Nephron (organoid): Measurements from ENCODE around the gene RTN1.

ENCODE experiments used
- H3K27ac Mint-ChIP-seq, 3 experiments: 2 replicates each; pipeline ENCODE4 v1.8.0; 2020; ENCODE audit warnings: mixed read lengths in 3 of 3, mild to moderate bottlenecking in 2 of 3, moderate library complexity in 1 of 3
- H3K27me3 Mint-ChIP-seq: 2 replicates; pipeline ENCODE4 v1.8.0; 2021; ENCODE audit warnings: low read depth, mild to moderate bottlenecking, moderate library complexity, mixed read lengths
- H3K36me3 Mint-ChIP-seq: 2 replicates; pipeline ENCODE4 v1.8.0; 2020; ENCODE audit warnings: low read depth, mixed read lengths
- H3K4me1 Mint-ChIP-seq: 2 replicates; pipeline ENCODE4 v1.8.0; 2020; ENCODE audit warnings: mixed read lengths
- H3K4me3 Mint-ChIP-seq, 3 experiments: 2 replicates each; pipeline ENCODE4 v1.8.0; 2020; ENCODE audit warnings: mild to moderate bottlenecking in 3 of 3, mixed read lengths in 3 of 3, moderate library complexity in 2 of 3
- H3K9me3 Mint-ChIP-seq: 2 replicates; pipeline ENCODE4 v1.8.0; 2020; ENCODE audit warnings: mixed read lengths
- TF ChIP-seq, protein P1 (sequence below), 3 experiments: fragments of 200-600 bp; sonication (generic); IDR thresholded peaks; one replicate each; pipeline ENCODE4 v1.5.0; 2021; ENCODE audit warnings: antibody characterized with exemption in 3 of 3; ENCODE audit not compliant: unreplicated experiment in 3 of 3

RTN1 gene

DNA sequence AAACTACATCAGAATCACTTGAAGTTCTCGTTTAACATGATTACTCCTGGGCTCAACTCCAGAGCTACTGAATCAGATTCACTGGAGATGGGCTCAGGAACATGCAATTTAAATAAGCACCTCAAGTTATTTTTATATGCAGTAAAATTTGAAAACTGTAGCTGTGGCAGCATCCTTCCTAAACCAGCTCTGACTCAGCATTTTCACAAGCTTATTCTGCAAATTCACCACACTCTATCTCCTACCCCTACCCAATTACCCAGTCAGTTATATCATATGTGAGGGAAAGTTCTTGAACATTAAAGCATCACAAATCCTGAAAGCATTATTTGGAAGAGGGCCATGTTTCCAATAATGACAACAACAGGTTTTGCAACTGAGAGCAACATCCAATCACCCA is 25.1 kb upstream of the RTN1 start:
- peaks cover 3% of the 10 kb centered on the region for H3K9me3 Mint-ChIP-seq
- H3K4me1 Mint-ChIP-seq: no peaks in the 10 kb centered on the region
- no peak overlapping the region for H3K27ac Mint-ChIP-seq
- no peak overlapping the region for H3K4me3 Mint-ChIP-seq
- peaks cover 20% of the 10 kb centered on the region for H3K27me3 Mint-ChIP-seq
- TF ChIP-seq, protein P1, sequence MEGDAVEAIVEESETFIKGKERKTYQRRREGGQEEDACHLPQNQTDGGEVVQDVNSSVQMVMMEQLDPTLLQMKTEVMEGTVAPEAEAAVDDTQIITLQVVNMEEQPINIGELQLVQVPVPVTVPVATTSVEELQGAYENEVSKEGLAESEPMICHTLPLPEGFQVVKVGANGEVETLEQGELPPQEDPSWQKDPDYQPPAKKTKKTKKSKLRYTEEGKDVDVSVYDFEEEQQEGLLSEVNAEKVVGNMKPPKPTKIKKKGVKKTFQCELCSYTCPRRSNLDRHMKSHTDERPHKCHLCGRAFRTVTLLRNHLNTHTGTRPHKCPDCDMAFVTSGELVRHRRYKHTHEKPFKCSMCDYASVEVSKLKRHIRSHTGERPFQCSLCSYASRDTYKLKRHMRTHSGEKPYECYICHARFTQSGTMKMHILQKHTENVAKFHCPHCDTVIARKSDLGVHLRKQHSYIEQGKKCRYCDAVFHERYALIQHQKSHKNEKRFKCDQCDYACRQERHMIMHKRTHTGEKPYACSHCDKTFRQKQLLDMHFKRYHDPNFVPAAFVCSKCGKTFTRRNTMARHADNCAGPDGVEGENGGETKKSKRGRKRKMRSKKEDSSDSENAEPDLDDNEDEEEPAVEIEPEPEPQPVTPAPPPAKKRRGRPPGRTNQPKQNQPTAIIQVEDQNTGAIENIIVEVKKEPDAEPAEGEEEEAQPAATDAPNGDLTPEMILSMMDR (IDR thresholded peaks at IDR 0.05; ENCODE audit: unreplicated experiment in 3 of 3): no peak
- H3K36me3 Mint-ChIP-seq: no peaks in the 10 kb centered on the region

DNA sequence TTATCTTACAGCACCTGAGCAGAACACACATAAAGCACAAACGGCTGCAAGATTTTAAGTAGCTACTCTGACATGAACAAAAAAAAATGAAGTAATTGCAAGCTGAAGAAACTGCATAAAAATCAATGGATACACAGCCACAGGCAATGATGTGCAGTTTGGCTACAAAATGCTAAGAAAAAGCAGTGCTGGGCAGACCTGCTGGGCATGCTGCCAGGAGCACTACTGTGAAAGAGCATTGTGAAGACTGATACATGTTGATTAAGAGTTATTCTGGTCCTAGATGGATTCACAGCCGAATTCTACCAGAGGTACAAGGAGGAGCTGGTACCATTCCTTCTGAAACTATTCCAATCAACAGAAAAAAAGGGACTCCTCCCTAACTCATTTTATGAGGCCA is 20.1 kb upstream of the RTN1 start:
- peaks cover 3% of the 10 kb centered on the region for H3K9me3 Mint-ChIP-seq
- peaks cover 25% of the 10 kb centered on the region for H3K27me3 Mint-ChIP-seq
- H3K36me3 Mint-ChIP-seq: no peaks in the 10 kb centered on the region
- no peak overlapping the region for H3K27ac Mint-ChIP-seq
- H3K4me1 Mint-ChIP-seq: no peaks in the 10 kb centered on the region
- TF ChIP-seq, protein P1 (IDR thresholded peaks at IDR 0.05; ENCODE audit: unreplicated experiment in 3 of 3): no peak
- H3K4me3 Mint-ChIP-seq: no peak overlapping the region

DNA sequence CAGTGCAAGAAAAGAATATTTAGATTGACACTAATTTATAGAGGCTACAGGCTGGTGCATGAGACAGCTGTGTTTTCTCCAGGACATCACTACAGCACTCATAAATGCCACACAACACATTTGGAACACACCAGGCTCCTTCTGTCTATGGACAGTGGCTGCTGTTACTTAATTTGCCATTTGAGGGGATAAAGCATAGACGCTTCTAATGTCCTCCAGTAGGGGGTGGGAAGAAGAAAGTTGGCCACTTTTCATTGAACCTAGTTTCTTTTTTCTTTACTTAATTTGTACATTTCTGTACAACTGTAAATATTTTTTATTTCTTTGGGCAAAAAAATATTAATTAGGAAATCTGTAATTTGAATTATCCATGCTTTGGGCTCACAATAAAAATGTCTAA is 12.4 kb upstream of the RTN1 start:
- TF ChIP-seq, protein P1 (IDR thresholded peaks at IDR 0.05; ENCODE audit: unreplicated experiment in 3 of 3): peak in 2 of 3 experiments; percentile 17 to 47
- H3K27me3 Mint-ChIP-seq: peaks cover 16% of the 10 kb centered on the region
- H3K4me3 Mint-ChIP-seq: no peak overlapping the region
- H3K4me1 Mint-ChIP-seq: no peaks in the 10 kb centered on the region
- H3K9me3 Mint-ChIP-seq: peaks cover 8% of the 10 kb centered on the region
- no peaks in the 10 kb centered on the region for H3K36me3 Mint-ChIP-seq
- no peak overlapping the region for H3K27ac Mint-ChIP-seq

DNA sequence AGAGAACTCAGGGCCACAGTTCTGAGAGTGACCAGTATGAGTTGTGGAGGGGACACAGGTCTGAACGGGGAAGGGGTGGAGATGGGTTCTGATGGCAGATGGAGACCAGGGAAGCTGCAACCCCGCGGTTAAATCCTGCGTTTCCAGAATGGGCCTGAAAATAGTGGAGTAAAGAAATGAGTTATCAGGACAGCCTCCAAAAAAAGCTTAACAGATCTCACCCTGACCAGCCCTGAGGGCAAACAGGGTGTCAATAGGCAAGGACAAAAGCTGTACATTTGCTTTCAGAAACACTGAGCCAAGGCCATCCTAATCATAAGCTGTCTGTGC is 555 bp upstream of the RTN1 start:
- Mint-ChIP-seq H3K9me3 (peaks cover 2% of the 10 kb centered on the region), H3K36me3 (no peaks in the 10 kb centered on the region), H3K27ac (no peak overlapping the region), H3K4me1 (peaks cover 5% of the 10 kb centered on the region), H3K4me3 (peak overlapping the region; percentile 94 to 98 (median 97)), H3K27me3 (peaks cover 55% of the 10 kb centered on the region)
- TF ChIP-seq, protein P1 (IDR thresholded peaks at IDR 0.05; ENCODE audit: unreplicated experiment in 3 of 3): no peak

DNA sequence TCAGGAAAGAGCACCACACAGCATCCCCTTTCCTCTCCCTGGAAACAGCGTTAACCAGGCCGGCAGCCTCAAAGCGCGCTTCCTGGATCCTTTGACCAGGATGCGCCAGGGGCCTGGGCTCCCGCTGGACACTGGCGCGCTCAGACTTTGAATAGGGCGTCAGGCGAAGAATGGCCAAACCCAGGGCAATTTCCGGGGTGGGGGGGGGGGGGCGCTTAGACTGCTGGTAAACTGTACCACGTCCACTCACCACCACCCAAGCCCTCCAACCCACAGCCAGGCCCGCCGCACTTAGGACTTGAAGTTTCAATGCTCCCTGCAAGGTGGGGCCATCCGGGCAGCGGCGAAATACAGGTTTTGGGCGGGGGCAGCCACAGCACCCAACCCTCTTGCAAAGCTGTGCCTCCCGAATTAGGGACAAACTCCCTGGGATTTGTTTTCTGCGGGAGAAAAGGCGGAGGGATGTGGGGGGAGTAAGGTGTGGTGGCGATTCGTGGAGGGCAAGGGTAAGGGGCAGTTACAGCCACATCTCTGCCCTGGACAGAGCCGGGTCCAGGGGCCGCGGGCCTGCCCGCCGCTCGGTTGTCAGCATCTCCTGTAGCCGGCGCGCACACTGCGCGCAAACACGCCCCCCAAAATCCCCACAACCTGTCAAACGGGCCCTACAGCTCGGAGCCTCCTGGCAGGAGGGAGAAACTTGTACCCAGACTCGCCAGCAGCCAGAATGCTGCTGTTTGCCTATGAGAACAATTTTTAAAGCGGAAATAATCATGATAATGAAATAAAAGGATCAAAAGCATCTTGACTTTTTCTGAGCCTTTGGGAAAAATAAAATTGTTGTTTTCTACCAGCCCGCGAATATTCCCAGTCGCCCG is 958 bp downstream of the RTN1 start:
- TF ChIP-seq, protein P1 (IDR thresholded peaks at IDR 0.05; ENCODE audit: unreplicated experiment in 3 of 3): no peak
- Mint-ChIP-seq H3K27me3 (peaks cover 42% of the 10 kb centered on the region), H3K27ac (no peak overlapping the region), H3K4me1 (peaks cover 5% of the 10 kb centered on the region), H3K36me3 (no peaks in the 10 kb centered on the region), H3K4me3 (peak overlapping the region; percentile 77 to 82 (median 79)), H3K9me3 (peaks cover 2% of the 10 kb centered on the region)

DNA sequence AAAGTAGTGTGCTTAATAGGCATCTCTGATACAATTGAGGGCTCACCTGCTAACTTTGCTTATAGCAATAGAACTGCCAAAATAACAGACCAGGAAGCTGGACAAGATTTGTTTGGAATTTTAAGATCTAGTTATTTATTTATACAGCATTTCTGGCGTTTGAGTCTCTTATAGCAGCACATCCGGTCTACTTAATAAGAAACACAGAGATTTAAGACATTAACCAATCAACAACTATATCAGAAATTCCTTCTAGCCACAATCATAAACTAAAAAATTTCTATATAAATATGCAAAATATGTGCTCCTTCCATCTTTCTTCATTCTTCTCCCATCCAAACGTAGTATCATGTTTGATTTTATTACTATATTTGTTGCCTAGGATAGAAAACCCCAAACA is 2.6 kb downstream of the RTN1 start:
- H3K9me3 Mint-ChIP-seq: no peaks in the 10 kb centered on the region
- TF ChIP-seq, protein P1 (IDR thresholded peaks at IDR 0.05; ENCODE audit: unreplicated experiment in 3 of 3): no peak
- no peak overlapping the region for H3K27ac Mint-ChIP-seq
- peaks cover 5% of the 10 kb centered on the region for H3K4me1 Mint-ChIP-seq
- peaks cover 26% of the 10 kb centered on the region for H3K27me3 Mint-ChIP-seq
- H3K36me3 Mint-ChIP-seq: no peaks in the 10 kb centered on the region
- H3K4me3 Mint-ChIP-seq: no peak overlapping the region
